Trophoblast cell (in vitro differentiated cells and primary cell): ENCODE data around the gene ARMH2.

Experiments
- DNase-seq, 2 donors: peaks; one replicate each; pipeline ENCODE4 v3.0.0-alpha.2; 2016
- H2AFZ ChIP-seq: 2 replicates; pipeline ENCODE4 v1.6.1; 2013; ENCODE audit warnings: low read length, moderate library complexity, mild to moderate bottlenecking; ENCODE audit not compliant: insufficient read depth, poor library complexity
- H2AK5ac ChIP-seq: 2 replicates; pipeline ENCODE4 v1.6.1; 2013; ENCODE audit warnings: mild to moderate bottlenecking, low read length
- H2BK120ac ChIP-seq: 2 replicates; pipeline ENCODE4 v1.6.1; 2013; ENCODE audit warnings: low read length, mild to moderate bottlenecking, moderate library complexity; ENCODE audit not compliant: insufficient read depth, poor library complexity
- H2BK12ac ChIP-seq: 2 replicates; pipeline ENCODE4 v1.6.1; 2013; ENCODE audit warnings: mild to moderate bottlenecking, low read length, moderate library complexity
- H2BK5ac ChIP-seq: 2 replicates; pipeline ENCODE4 v1.6.1; 2013; ENCODE audit warnings: low read length, low read depth, moderate library complexity, mild to moderate bottlenecking; ENCODE audit not compliant: poor library complexity
- H3K14ac ChIP-seq: 2 replicates; pipeline ENCODE4 v1.6.1; 2013; ENCODE audit warnings: mild to moderate bottlenecking, low read length
- H3K18ac ChIP-seq: 2 replicates; pipeline ENCODE4 v1.6.1; 2013; ENCODE audit warnings: mild to moderate bottlenecking, low read length
- H3K23ac ChIP-seq: 2 replicates; pipeline ENCODE4 v1.6.1; 2013; ENCODE audit warnings: low read length
- H3K27ac ChIP-seq: 2 replicates; pipeline ENCODE4 v1.5.1; 2013; ENCODE audit warnings: low read depth, mild to moderate bottlenecking, inconsistent platforms, low read length, moderate library complexity
- H3K27me3 ChIP-seq: 2 replicates; pipeline ENCODE4 v1.6.1; 2013; ENCODE audit warnings: inconsistent platforms, mild to moderate bottlenecking, low read length, moderate library complexity; ENCODE audit not compliant: insufficient read depth
- H3K36me3 ChIP-seq, 2 experiments: 1 replicate in 1 of 2; 2 replicates in 1 of 2; pipeline ENCODE4 v1.6.1; 2013; ENCODE audit warnings: low read length in 2 of 2, mild to moderate bottlenecking in 2 of 2, moderate library complexity in 1 of 2; ENCODE audit not compliant: insufficient read depth in 2 of 2, control insufficient read depth in 1 of 2
- H3K4ac ChIP-seq: 2 replicates; pipeline ENCODE4 v1.6.1; 2013; ENCODE audit warnings: low read depth, mild to moderate bottlenecking, low read length, moderate library complexity
- H3K4me1 ChIP-seq, 2 experiments: 1 replicate in 1 of 2; 2 replicates in 1 of 2; pipeline ENCODE4 v1.6.1; 2013; ENCODE audit warnings: low read length in 2 of 2, mild to moderate bottlenecking in 2 of 2, moderate library complexity in 1 of 2; ENCODE audit not compliant: insufficient read depth in 2 of 2, control insufficient read depth in 1 of 2
- H3K4me2 ChIP-seq: 2 replicates; pipeline ENCODE4 v1.6.1; 2013; ENCODE audit warnings: inconsistent platforms, mild to moderate bottlenecking, low read length, moderate library complexity
- H3K4me3 ChIP-seq: 2 replicates; pipeline ENCODE4 v1.5.1; 2013; ENCODE audit warnings: mild to moderate bottlenecking, low read depth, low read length, inconsistent platforms
- H3K79me1 ChIP-seq: one replicate; pipeline ENCODE4 v1.6.1; 2013; ENCODE audit warnings: low read length
- H3K79me2 ChIP-seq: 2 replicates; pipeline ENCODE4 v1.6.1; 2013; ENCODE audit warnings: low read length, mild to moderate bottlenecking; ENCODE audit not compliant: control insufficient read depth, insufficient read depth, poor library complexity
- H3K9ac ChIP-seq: 2 replicates; pipeline ENCODE4 v1.6.1; 2013; ENCODE audit warnings: mild to moderate bottlenecking, low read length
- H3K9me3 ChIP-seq: 2 replicates; pipeline ENCODE4 v1.6.1; 2013; ENCODE audit warnings: low read depth, mild to moderate bottlenecking, control low read depth, inconsistent platforms, low read length; ENCODE audit not compliant: insufficient read depth
- H4K12ac ChIP-seq: 2 replicates; pipeline ENCODE4 v1.6.1; 2013; ENCODE audit warnings: low read depth, mild to moderate bottlenecking, low read length, moderate library complexity
- H4K8ac ChIP-seq: 2 replicates; pipeline ENCODE4 v1.6.1; 2013; ENCODE audit warnings: low read depth, mild to moderate bottlenecking, low read length, moderate library complexity
- H4K91ac ChIP-seq: one replicate; pipeline ENCODE4 v1.6.1; 2013; ENCODE audit warnings: low read depth, mild to moderate bottlenecking, low read length, moderate library complexity
- WGBS: extraction: QIAGEN DNeasy Blood & Tissue Kit; methylation state at CpG from one replicate; pipeline ENCODE4 v1.1.7; 2013; ENCODE audit warnings: missing lambda C conversion rate; ENCODE audit not compliant: insufficient read length, insufficient coverage; ENCODE audit errors: extremely low coverage; 5-methylcytosine and 5-hydroxymethylcytosine counted together

ARMH2 gene

DNA sequence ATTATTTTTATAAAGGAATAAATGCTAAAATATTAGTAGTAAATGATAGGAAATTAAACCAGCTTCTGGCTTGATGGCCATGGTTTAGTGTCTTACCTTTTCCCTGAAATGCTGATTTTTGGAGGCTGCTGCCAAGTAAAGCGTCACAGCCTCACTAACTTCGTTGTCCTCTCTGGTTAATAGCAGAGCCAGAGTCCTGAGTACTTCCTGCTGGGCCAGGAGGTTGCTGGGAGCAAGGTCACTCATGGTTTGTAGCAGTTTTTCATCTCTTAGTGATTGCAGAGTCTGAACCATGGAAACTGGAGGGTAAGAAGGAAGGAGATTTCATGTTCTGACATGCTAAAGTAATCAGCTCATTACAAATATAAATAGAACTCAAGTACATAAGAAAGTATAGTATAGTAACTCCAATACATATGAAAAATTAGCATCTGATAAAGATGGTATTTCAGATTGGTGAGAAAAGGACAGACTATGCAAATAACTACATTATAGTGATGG is 26.5 kb upstream of the ARMH2 start:
- Histone ChIP-seq H3K14ac (no peak overlapping the region), H3K79me2 (no peaks in the 10 kb centered on the region), H3K27me3 (no peaks in the 10 kb centered on the region), H2AK5ac (no peak overlapping the region), H2BK12ac (no peak overlapping the region), H4K91ac (no peak overlapping the region), H3K79me1 (no peaks in the 10 kb centered on the region), H3K9ac (no peak overlapping the region), H3K27ac (no peak overlapping the region), H2BK5ac (no peak overlapping the region), H2BK120ac (no peak overlapping the region), H2AFZ (no peak overlapping the region), H3K4me2 (no peak overlapping the region), H3K4me1 (no peaks in the 10 kb centered on the region), H3K36me3 (peaks cover 8 to 11% of the 10 kb centered on the region in 2 experiments), H4K12ac (no peak overlapping the region), H3K9me3 (no peaks in the 10 kb centered on the region), H3K18ac (no peak overlapping the region), H3K23ac (no peak overlapping the region), H3K4me3 (no peak overlapping the region), H3K4ac (no peak overlapping the region), H4K8ac (no peak overlapping the region)
- no peak for DNase-seq
- no CpG with 5 or more reads among the region's 2 CpGs for WGBS

DNA sequence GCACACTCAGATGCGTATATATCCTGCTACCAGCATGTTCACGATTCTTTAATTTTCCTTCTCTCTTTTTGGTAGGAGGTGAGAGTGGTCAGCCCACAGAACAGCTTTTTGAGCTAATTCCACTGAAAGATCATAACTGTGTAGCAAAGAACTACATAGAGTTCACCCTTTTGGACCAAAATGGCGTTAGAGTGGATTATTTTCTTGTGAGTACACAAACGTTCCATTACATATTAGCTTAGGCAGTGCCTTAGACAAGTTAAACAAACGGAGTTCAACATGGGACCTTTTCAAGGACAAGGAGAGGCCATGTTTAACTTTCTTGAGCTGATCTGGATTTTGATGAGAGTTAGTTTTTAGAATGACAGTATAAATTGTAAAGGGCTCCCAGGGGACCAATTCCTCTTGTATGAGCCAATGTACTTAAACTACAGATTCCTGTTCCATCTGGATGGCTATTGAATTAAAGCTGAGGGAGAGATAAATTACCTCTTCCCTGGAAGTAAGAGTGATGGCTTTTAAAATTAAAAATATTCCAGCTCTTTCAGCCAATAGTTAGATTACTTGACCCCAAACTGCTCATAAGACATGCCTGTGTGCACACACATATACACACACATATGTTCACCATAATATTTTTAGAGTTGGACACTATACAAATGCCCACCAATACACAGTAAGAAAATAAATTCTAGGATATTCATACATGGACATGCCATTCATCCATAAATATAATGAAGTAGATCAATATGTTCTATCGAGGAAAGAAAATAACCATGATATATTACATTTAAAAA is 25.6 kb upstream of the ARMH2 start:
- no peak overlapping the region for H4K8ac ChIP-seq
- H3K23ac ChIP-seq, result no peak overlapping the region
- H2AFZ ChIP-seq, result no peak overlapping the region
- no peak overlapping the region for H3K4me2 ChIP-seq
- peaks cover 8% of the 10 kb centered on the region in 2 experiments for H3K36me3 ChIP-seq
- no peaks in the 10 kb centered on the region for H3K4me1 ChIP-seq
- no peak overlapping the region for H2BK5ac ChIP-seq
- no peaks in the 10 kb centered on the region for H3K9me3 ChIP-seq
- no peak overlapping the region for H3K9ac ChIP-seq
- H3K27me3 ChIP-seq, result no peaks in the 10 kb centered on the region
- no CpG with 5 or more reads among the region's 6 CpGs for WGBS
- no peak overlapping the region for H3K4me3 ChIP-seq
- no peak overlapping the region for H3K27ac ChIP-seq
- no peak overlapping the region for H3K14ac ChIP-seq
- H2BK12ac ChIP-seq, result no peak overlapping the region
- no peak overlapping the region for H2BK120ac ChIP-seq
- H4K12ac ChIP-seq, result no peak overlapping the region
- no peak overlapping the region for H3K18ac ChIP-seq
- no peaks in the 10 kb centered on the region for H3K79me1 ChIP-seq
- no peak overlapping the region for H4K91ac ChIP-seq
- H3K4ac ChIP-seq, result no peak overlapping the region
- no peak overlapping the region for H2AK5ac ChIP-seq
- H3K79me2 ChIP-seq, result no peaks in the 10 kb centered on the region
- no peak for DNase-seq

DNA sequence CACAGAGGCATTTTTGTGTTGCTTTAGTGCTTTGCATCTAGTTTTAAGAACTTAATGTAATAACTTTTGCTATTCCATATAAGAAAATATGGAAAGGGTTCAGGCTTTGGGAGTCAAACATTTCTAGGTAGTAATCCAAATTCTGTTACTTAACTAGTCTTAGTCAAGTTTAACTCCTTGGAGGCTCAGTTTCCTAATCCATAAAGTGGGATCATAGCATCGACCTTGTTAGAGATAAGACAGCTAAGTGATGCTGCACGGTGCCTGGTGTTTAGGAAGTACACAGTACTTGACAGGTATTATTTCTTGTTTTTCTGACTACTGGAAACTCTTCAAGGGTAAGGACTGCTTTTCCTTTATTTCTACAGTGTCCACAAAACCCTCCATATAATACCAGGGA is 24.5 kb upstream of the ARMH2 start:
- H3K79me2 ChIP-seq, result no peaks in the 10 kb centered on the region
- no peak overlapping the region for H3K23ac ChIP-seq
- no peak overlapping the region for H4K8ac ChIP-seq
- H3K14ac ChIP-seq, result no peak overlapping the region
- H3K36me3 ChIP-seq, result peaks cover 4 to 8% of the 10 kb centered on the region in 2 experiments
- no peak overlapping the region for H4K12ac ChIP-seq
- no peak overlapping the region for H2AFZ ChIP-seq
- H3K79me1 ChIP-seq, result no peaks in the 10 kb centered on the region
- no peaks in the 10 kb centered on the region for H3K4me1 ChIP-seq
- no peak for DNase-seq
- no peak overlapping the region for H3K9ac ChIP-seq
- WGBS, result no CpG with 5 or more reads among the region's 2 CpGs
- H2BK120ac ChIP-seq, result no peak overlapping the region
- no peak overlapping the region for H2BK5ac ChIP-seq
- no peak overlapping the region for H3K27ac ChIP-seq
- no peaks in the 10 kb centered on the region for H3K9me3 ChIP-seq
- no peaks in the 10 kb centered on the region for H3K27me3 ChIP-seq
- H3K4ac ChIP-seq, result no peak overlapping the region
- no peak overlapping the region for H3K18ac ChIP-seq
- no peak overlapping the region for H3K4me2 ChIP-seq
- H4K91ac ChIP-seq, result no peak overlapping the region
- no peak overlapping the region for H2BK12ac ChIP-seq
- no peak overlapping the region for H2AK5ac ChIP-seq
- no peak overlapping the region for H3K4me3 ChIP-seq

DNA sequence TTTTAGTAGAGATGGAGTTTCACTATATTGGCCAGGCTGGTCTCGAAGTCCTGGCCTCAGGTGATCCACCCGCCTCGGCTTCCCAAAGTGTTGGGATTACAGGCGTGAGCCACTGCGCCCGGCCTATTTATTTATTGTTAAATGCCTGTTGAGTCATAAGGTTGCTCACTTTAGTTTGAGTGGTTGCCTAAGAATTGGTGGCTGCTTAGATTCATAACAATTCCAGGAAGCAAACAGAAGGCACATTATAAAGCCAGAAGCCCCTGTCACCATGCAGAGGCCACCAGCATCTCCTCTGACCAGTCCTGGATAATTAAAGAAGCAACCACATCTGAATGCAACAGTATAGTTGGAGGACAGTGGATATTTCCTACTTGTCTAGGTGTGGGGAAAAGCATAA is 24.0 kb upstream of the ARMH2 start:
- Histone ChIP-seq H3K18ac (no peak overlapping the region), H2AK5ac (no peak overlapping the region), H3K4me1 (no peaks in the 10 kb centered on the region), H4K91ac (no peak overlapping the region), H3K36me3 (peaks cover 2 to 5% of the 10 kb centered on the region in 2 experiments), H3K79me1 (no peaks in the 10 kb centered on the region), H3K9ac (no peak overlapping the region), H3K27me3 (no peaks in the 10 kb centered on the region), H3K27ac (no peak overlapping the region), H2AFZ (no peak overlapping the region), H3K14ac (no peak overlapping the region), H4K8ac (no peak overlapping the region), H2BK5ac (no peak overlapping the region), H3K9me3 (no peaks in the 10 kb centered on the region), H2BK120ac (no peak overlapping the region), H3K4me3 (no peak overlapping the region), H3K79me2 (no peaks in the 10 kb centered on the region), H3K4ac (no peak overlapping the region), H4K12ac (no peak overlapping the region), H3K4me2 (no peak overlapping the region), H2BK12ac (no peak overlapping the region), H3K23ac (no peak overlapping the region)
- whole genome bisulfite sequencing, result no CpG with 5 or more reads among the region's 6 CpGs
- no peak for DNase-seq
